ENCODE results near the gene ZDHHC9.

The ZDHHC9 gene

DNA sequence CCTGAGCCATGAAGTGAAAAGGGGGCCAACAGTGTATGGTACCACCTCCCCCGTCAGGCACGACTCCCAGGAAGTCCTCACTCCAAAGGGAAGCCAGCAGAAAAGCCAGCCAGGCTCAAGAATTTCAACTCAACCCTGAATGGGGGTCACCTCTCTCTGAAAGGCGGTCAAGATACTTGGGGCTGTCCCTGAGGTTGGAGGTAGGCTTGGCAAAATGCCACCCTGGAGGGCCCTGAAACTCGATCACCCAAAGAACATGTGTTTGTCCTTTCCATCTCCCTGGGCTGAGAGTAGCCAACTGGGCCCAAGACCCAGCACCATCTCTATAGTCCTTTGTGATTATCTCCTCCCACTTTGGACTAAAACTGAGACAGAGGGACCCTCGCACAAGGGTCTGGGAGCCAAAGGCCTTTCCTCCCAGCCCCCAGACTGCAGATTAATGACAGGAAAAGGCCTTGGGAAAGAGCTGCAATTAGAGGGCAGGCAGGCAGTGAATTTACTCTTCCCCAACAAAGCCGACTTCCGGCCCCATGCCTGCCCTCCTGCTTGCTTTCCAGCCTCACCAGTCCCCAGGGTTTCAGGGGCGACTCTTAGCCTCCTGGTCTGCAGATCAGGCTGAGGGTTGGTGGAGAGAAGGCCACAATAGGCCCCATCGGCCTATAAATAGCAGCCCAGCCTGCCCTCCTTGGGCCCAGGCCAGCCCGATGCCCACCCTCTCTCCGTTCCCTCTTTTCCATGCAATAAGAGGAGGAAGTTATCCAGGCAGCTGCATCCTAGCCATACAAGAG is 58.3 kb downstream of the ZDHHC9 start:
- DNase-seq, result no peak

- DNase-seq, result no peak
These were observed 59.3 kb downstream of the ZDHHC9 start for GRCh38 chrX:129784371-129784770.

DNA sequence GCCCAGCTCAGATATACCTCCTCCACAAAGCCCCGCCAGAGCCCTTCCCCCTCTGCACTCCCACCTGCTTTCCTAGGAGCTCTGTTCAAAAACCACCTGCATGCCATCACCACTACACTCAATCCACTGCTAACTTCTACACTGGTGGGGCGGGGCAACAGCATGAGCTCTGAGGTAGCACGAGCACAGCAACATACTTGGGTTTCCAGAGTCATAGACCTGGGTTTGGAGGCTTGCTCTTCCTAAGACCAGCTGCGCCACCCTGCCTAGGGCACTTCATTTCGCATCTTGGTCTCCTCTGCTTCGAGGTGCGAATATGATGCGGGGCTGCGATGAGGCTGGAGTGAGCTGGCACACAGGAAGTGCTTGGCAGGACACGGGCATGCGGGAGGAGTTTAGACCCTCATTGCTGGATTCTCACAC is 60.4 kb downstream of the ZDHHC9 start:
- no peak for DNase-seq

- no peak for DNase-seq
These were observed 61.0 kb downstream of the ZDHHC9 start for GRCh38 chrX:129782706-129783105.

DNA sequence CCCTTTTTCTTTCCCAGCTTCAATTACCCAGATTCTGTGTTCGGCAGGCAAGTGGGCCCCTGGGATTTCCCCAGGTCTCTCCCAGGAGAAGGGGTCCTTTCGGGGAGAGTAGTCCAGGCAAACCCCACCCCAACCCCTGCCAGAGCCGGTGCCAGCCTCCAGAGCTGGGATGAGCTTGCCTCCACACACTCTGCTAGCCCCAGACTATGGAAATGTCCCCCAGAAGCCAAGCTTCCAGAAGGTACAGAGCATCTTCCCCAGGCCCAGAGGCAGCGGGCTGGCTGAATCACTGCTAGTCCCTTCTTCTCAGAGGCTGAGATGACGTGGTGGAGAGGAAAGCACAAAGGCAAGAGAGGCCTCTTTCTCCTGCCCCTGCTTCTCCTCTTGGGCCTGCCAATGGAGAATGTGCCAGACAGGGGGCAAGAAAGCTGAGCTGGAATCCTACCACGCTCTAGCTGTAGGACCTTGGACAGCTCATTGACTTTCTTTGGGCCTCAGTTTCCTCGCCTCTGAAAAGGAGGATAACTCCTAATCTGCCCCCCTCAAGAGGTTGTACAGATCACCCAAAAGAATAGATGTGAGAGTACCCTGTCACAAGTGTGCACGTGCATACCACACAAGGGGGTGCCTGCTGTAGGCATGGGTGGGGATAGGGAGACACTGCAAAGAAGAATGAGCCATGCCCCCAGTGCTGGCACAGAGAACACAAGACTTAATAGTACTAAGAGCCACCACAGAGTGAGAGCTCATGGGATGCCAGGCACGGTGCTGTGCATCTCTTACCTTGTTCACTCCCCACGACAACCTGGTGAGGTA is 61.8 kb downstream of the ZDHHC9 start:
- DNase-seq, result no peak

GRCh38 chrX:129781134-129781672 is 62.5 kb downstream of the ZDHHC9 start:
- no peak for DNase-seq

DNA sequence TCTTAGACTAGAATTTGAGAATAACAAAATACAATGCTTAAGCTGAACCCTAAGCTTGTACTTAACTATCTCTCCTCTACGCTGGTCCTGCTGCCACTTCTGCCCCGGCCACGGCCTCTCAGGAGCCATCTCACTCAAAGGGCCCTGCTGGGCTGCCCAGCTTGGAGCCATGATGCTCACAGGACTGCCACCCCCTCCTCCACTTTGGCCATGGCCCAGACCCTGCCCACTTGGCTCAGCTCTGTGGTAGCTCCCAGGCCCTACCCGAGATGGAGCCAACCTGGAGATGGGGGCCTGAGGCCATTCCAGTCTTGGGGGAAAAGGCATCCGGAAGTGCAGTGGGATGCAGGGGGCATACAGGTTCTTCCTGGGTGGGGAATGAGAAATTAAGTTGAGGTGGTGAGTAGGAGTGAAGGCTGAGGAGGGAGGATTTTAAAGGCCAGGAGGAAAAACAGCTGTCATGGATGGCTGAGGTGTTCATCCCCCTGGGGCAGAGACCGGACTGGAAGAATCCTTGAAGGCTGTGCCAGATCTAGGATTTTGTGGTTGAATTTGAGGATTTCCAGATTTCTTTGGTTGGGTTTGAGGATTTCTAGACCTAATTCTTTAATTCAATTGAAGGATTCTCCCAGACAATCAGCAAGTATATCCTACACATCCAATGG is 63.1 kb downstream of the ZDHHC9 start:
- DNase-seq, result no peak

DNA sequence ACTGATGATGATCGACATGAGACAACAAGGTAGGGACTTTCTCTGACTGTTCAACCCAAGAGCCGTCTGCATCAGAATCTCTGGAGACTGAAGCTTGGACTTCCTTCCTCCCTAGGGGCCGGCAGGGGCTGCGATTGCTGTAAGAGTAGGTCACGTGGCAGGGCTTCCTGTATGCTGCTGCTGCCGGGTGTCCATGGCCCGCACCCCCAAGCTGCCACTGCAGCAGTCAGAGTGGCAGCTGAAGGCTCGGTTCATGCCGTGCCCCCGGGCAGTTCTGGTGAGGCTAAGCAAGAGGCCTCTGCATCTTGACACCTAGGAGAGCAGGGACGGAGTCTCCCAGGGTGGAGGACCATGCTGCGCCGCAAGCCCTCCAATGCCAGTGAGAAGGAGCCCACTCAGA is 63.9 kb downstream of the ZDHHC9 start, which contains the start of gene SASH3:
Gene SASH3 (plus strand): TSS at position 203 of the 400 bp plus-strand sequence. CDS start 149 bp downstream, at position 352.
- no peak for DNase-seq

DNA sequence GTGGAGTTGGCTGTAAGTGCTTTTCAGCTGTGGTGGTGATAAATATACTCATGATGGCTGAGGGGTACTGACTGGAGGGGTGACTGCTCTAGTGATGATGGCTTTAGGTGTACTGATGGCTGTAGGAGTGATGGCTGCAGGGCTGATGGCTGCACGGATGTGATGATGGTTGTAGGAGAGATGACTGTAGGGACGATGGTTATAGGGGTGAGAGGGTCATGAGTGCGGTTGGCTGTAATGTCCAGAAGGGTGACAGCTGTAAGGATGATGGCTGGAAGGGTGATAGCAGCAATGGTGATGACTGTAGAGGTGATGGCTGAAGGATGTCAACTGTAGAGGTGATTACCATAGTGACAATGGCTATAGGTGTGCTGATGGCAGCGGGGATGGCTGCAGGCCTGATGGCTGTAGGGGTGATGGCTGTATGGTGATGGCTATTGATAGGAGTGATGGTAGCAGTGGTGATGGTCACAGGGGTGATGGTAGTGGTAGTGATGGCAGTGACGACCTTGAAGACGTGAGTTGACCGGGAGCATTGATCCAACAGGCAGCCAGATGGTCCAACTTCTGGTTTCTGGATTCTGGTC is 64.5 kb downstream of the ZDHHC9 start:
- no peak for DNase-seq

GRCh38 chrX:129777218-129778030 is 66.3 kb downstream of the ZDHHC9 start:
- no peak for DNase-seq

DNA sequence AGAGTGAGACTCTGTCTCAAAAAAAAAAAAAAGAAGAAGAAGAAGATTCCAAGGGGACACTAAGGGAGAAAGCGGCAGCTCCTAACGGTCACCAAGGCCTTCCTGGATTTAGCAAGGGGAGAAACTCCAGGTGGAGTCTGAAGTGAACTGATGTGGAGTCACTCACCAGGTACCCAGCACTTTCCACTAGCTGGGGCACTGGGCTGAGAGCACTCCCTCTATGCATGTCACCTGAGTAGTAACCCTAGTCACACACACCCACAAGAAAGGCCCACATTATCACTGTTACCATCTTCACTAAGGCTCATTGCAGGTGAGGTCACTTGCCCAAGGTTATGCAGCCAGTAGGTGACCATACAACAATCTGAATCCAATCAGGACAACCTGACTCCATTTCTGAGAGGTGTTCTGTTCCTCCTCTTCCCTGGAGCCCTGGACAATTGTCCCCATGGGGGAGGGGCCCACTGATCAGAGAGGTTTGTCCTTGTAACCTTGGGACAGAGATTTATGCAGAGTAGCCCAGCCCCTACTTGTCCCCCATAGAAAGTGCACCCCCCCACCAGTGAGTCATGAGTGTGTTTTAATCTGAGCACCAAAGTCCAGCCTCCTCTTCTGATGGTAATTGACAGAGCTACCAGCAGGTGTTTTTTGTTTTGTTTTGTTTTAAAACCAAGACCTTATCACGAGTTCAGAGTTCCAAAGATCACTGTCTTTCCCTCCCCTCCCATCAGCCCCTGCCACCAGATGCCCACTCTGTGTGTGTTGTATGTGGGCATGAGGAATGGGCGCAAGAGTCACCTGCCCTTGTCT is 69.8 kb downstream of the ZDHHC9 start:
- no peak for DNase-seq

- no peak for DNase-seq
These were observed 70.8 kb downstream of the ZDHHC9 start for GRCh38 chrX:129772796-129773431.

DNA sequence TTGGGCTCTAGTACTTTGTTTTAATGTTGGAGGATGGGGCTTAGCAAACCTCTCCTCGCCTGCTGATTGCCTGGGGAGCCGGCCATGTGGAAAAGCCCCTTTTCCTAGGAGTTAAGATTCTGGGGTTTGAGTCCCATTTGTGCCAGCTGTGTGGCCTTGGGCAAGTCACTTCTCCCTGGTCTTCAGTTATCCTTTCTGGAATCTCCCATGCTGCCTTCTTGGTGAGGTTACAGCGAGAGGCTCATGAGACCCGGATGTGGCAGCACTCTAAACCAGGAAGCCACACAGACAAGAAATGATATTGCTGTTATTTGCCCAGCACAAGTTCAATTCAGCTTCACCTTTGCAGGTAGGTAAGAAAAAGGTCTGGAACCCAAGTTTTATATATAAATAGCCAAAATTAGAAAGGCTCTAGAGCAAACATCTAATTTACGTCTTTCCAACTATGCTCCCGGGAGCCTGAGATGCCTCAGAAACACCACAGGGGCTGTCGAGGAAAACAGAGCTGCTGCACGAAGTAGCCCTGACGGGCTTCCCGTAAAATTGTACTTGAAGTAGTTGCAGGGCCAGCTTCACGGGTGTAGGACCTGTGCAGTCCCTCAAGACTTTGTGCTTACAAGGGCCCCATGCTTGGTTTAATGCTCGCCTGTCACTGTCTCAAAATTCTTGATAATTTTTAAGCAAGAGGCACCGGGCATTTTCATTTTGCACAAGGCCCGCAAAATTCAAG is 72.3 kb downstream of the ZDHHC9 start:
- DNase-seq, result no peak

- DNase-seq, result no peak
These were observed 74.1 kb downstream of the ZDHHC9 start for GRCh38 chrX:129769467-129770154.

DNA sequence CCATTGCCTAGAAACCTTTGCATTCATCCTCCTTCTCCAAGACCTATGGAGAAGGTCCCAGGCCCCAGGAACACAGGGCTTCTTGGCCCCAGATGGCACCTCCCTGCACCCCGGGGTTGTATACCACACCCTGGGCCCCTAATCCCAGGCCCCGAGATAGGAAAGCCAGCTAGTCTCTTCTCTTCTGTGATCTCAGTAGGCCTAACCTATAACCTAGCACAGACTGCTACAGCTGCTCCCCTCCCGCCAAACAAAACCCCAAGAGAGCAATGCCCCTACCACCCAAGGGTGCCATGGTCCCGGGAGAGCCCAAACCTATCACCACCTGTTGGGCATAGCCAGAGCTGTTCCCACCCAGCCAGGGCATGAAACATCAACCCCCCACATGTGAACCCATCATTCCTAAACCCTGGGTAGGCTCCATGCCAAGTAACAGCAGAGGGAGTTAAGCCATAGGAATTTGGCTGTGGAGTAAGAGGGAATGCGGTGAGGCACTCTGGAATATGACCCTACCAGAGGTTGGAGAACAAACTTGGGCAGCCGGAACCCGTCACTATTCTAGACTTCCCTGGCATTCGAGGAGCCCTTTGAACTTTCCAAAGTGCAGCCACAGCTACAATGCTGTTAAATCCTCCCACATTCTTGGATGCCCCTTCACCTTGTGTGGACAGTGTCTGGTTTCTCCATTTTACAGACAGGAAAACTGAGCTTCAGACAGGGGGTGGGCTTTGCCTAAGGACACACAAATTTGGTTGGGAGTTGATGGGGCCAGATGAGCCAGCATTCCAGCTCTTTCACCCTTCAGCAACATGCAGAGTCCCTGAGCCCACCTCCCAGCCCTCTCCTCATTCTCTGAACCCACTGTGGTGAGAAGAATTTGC is 74.9 kb downstream of the ZDHHC9 start:
- DNase-seq, result no peak

- no peak for DNase-seq
These were observed 75.5 kb downstream of the ZDHHC9 start for GRCh38 chrX:129768186-129768585.

GRCh38 chrX:129763666-129764065 is 80.0 kb downstream of the ZDHHC9 start:
- DNase-seq, result no peak

DNA sequence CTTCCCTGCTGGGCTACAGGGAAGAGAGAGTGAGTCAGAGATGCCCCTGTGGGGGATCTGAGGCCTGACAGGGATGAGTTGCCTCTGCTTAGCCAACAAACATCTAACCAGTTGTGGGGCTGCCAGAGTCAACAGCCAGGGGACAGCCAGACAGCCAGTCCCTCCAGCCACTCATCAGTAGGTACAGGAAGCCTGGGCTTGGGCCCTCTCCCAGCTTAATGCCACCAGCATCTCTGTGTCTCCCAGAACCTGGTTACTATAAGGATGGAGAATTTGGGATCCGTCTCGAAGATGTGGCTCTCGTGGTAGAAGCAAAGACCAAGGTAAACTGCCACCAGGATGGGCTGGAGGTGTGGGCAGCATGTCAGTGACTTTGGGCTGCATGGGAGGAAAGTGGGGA is 81.2 kb downstream of the ZDHHC9 start:
- no peak for DNase-seq

All from eye (tissue), 1 donor.